Brain microvascular endothelial cell (primary cell): ENCODE data around the gene PVALB.

Experiments used
- DNase-seq: peaks from one replicate; pipeline ENCODE4 v3.0.0-alpha.2; 2020
- H3K27ac ChIP-seq: fragments of 250-450 bp; sonication (Bioruptor Pico); 2 replicates; pipeline ENCODE4 v1.5.1; 2020; ENCODE audit warnings: mild to moderate bottlenecking, moderate library complexity
- H3K27me3 ChIP-seq: fragments of 250-450 bp; sonication (Bioruptor Pico); replicated peaks from 2 replicates; pipeline ENCODE4 v1.5.1; 2020; ENCODE audit warnings: mild to moderate bottlenecking
- H3K36me3 ChIP-seq: fragments of 250-450 bp; sonication (Bioruptor Pico); replicated peaks from 2 replicates; pipeline ENCODE4 v1.5.1; 2020; ENCODE audit warnings: mild to moderate bottlenecking
- H3K4me3 ChIP-seq: 2 replicates; pipeline ENCODE4 v1.5.1; 2011; ENCODE audit warnings: low read depth, mild to moderate bottlenecking, control low read depth, low read length, moderate library complexity
- CTCF ChIP-seq: IDR thresholded peaks from 2 replicates; pipeline ENCODE4 v1.5.1; 2011; ENCODE audit warnings: low read depth, mild to moderate bottlenecking, moderate library complexity, low read length, control low read depth, inconsistent platforms; ENCODE audit errors: missing control alignments
- in situ Hi-C: cut with HindIII; loops from 2 replicates; pipeline ENCODE4 v1.10.0; 2017; ENCODE audit warnings: low sequenced_read_pairs, low pct_ligation_motif_present

PVALB gene

DNA sequence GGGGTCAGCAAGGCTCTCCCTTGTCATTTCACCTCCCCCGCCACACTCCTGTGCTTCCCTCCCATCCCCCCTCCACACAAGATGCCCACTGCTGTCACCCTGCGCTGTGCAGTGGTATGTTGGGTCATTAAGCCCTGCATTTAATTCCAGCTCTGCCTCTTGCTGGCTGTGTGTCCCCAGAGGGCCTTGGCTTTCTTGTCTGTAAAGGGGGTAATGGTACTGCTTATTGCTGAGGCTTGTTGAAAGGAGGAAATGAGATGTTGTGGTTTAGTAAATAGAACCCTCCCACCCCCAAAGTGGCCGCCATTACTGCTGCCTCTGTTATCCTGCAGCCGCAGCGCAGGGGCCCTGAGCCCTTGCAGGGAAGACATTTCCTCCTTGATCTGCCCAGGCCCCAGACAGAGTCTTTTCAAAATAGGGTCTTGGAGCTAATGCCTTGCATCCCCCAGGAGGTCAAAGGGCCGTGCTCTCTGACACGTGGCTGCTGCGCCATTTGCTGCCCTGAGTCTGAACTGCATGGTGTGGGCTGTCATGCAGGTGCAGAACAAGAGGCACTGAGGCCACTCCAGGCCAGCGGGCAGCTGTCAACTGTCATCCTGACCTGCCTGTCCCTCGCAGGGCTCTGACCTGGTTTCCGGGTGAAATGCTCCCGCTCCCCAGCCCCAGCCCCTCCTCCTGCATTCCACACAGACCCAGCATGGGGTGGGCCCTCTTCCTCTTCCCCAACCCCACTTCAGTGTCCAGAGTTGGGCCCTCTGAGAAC, 18.7 kb downstream of the PVALB start:
- H3K27ac ChIP-seq, result no peak overlapping the region
- H3K4me3 ChIP-seq, result no peak overlapping the region
- peaks cover 2% of the 10 kb centered on the region for H3K27me3 ChIP-seq
- no peaks in the 10 kb centered on the region for H3K36me3 ChIP-seq
- no peak for DNase-seq
- in situ Hi-C loops, result no loop called here
- TF ChIP-seq CTCF, result no peak

- H3K4me3 ChIP-seq, result no peak overlapping the region
- DNase-seq, result no peak
- no peaks in the 10 kb centered on the region for H3K36me3 ChIP-seq
- in situ Hi-C loops, result no loop called here
- peaks cover 2% of the 10 kb centered on the region for H3K27me3 ChIP-seq
- H3K27ac ChIP-seq, result no peak overlapping the region
- no peak for TF ChIP-seq CTCF
Measured at GRCh38 chr22:36797374-36797773, 19.5 kb downstream of the PVALB start.

DNA sequence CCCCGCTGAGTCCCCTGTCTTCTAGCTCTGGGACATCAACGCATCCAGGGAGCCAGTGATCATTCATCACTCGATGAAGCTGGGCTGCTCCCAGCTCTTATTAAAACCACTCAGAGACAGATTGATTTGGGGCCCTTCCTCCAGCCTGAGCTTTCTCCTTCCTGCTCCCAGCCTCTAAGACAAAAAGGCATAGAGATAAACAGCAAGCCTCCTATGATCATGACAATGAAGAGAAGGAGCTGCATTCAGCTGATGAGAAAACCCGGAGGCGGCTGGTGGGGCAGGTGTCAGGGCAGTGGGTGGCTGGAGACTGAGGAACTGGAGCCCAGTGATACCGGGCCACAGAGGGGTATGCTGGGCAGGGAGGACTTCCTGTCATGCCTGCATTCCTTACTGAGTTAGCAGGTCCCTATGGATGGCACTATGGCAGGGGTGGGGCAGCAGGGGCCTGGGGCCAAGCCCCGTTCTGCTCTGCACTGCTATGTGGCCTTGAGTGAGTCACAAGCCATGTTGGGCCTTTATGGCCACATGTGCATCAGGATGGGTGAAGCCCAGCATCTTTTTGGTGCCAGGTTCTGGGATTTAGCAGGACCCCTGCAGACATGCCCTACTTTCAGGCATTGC, 20.2 kb downstream of the PVALB start:
- in situ Hi-C loops, result no loop called here
- Histone ChIP-seq H3K27me3 (peaks cover 2% of the 10 kb centered on the region), H3K36me3 (no peaks in the 10 kb centered on the region), H3K4me3 (no peak overlapping the region), H3K27ac (no peak overlapping the region)
- no peak for DNase-seq
- no peak for TF ChIP-seq CTCF

DNA sequence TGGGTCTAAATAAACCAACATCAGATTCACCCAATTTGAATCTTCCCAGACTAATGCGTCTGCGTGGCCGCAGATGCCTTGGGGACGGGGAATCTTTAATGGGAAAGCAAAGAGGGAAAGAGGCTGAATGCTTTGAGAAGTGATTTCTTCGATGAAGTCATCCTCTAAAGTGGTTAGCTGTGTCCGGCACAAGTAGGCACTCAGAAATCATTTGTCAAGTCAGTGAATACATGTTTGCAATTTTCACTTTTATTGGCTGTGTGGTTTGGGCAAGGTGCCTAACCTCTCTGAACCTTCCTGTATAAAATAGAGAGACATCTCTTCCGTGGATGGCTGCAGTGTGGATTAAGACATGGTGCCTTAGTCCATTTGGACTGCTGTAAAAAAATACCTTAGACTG, 21.2 kb downstream of the PVALB start:
- no peak overlapping the region for H3K4me3 ChIP-seq
- H3K27ac ChIP-seq, result no peak overlapping the region
- in situ Hi-C loops, result no loop called here
- no peak for TF ChIP-seq CTCF
- DNase-seq, result no peak
- no peaks in the 10 kb centered on the region for H3K36me3 ChIP-seq
- H3K27me3 ChIP-seq, result peaks cover 2% of the 10 kb centered on the region

- Histone ChIP-seq H3K27ac (no peak overlapping the region), H3K4me3 (no peak overlapping the region), H3K36me3 (no peaks in the 10 kb centered on the region), H3K27me3 (peaks cover 4% of the 10 kb centered on the region)
- in situ Hi-C loops, result no loop called here
- TF ChIP-seq CTCF, result no peak
- DNase-seq, result no peak
Measured at GRCh38 chr22:36790648-36791047, 26.2 kb downstream of the PVALB start.
